GM12872 (cell line): Measurements from ENCODE around the gene CACNA2D3.

Experiments
- TF ChIP-seq, protein P1 (sequence below): IDR thresholded peaks from 3 replicates; pipeline ENCODE4 v1.5.1; 2011; ENCODE audit warnings: low read depth, mild to moderate bottlenecking, low read length, moderate library complexity; ENCODE audit not compliant: insufficient read depth

CACNA2D3 gene

DNA sequence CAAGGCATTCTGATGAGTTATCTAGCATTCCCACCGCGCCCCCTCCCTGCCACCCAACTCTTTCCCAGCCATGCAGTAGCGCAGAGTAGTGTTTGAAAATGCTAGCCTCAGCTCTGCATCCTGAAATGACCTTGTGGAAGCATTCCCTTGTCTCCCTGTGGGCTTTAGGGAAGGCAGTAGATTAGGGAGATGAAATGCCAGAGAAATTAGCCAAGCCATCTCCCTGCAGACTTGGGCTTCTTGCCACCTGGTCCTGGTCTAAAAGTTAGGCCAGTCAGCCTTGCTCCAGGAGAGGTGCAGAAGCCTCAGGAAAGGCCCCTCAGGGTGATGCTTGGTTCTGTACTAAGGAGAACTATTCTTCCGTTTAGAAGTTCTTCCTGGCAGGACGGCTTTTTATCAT lies 231.2 kb downstream of the CACNA2D3 start:
- TF ChIP-seq, protein P1, sequence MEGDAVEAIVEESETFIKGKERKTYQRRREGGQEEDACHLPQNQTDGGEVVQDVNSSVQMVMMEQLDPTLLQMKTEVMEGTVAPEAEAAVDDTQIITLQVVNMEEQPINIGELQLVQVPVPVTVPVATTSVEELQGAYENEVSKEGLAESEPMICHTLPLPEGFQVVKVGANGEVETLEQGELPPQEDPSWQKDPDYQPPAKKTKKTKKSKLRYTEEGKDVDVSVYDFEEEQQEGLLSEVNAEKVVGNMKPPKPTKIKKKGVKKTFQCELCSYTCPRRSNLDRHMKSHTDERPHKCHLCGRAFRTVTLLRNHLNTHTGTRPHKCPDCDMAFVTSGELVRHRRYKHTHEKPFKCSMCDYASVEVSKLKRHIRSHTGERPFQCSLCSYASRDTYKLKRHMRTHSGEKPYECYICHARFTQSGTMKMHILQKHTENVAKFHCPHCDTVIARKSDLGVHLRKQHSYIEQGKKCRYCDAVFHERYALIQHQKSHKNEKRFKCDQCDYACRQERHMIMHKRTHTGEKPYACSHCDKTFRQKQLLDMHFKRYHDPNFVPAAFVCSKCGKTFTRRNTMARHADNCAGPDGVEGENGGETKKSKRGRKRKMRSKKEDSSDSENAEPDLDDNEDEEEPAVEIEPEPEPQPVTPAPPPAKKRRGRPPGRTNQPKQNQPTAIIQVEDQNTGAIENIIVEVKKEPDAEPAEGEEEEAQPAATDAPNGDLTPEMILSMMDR = no peak

DNA sequence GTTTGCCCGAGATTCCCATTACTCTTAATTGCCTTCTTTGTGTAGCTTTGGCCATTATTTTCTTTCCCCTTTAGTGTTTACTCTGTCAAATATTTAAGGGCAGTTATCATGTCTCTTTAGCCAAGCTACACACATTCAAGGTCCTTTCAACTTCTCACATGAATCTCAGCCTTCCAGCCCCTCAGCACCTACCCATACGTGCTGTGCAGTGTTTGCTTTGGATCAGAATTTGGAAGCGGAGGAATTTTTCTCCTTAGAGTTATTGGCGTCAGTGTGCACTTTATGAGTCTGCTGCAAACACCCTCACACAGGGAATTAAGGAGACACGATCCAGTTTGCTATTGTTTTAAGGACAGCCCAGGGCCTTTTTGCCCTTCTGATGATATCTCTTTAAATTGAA lies 231.6 kb downstream of the CACNA2D3 start:
- TF ChIP-seq, protein P1 = no peak

DNA sequence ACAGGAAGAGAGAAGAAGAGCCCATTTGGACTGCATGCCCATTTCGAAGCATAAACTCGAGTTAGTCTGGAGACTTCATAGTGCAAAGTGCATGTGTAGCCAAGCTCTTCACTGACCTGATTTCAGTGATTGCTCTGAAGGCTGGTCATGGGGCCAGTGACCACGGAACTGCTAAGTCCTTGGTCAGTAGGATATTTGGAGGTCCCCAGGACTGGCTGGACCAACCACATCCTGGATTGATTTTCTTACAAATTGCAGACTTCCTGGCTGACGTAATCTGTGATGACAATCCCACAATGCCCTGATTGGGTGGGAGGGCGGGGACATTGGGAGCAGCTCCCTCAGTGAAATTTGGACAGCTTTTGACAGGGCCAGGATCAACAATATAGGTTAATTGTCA lies 233.4 kb downstream of the CACNA2D3 start:
- TF ChIP-seq, protein P1 = no peak

DNA sequence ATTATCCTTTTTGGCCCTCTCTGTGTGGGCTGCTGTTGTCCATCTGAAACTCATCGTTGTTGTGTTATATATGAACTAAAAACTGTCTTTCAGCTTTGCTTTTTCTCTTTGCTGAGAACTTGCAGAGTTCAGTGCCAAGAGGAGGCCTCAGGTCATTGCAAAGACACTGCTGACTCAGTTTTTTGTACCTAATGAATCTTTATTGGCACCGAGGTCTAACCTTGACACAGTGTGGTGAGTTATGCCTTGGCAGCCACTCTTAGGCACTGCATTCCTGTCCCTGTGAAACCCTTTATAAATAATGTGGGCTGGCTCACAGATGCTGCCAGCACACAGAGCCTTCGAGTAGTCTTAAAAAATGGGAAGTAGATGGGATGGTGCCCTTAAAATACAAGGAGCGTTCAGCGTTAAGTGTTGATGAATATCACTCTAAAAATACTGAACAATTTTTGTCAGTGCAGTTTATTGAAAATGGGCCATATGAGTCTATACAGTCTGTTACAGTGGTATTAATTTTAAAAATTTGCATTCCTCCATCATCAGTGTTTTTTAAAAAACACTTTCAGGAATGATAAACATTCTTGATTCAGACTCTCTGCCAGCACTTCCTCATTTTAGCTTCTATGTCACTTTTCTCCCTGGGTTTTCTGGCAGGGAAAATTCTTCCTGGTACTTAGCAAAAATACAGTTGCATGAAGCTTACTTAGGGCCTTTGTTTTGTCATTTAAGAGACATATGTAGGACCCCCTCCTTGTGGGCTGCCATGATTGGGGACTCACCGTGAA lies 234.1 kb downstream of the CACNA2D3 start:
- TF ChIP-seq, protein P1 = no peak

DNA sequence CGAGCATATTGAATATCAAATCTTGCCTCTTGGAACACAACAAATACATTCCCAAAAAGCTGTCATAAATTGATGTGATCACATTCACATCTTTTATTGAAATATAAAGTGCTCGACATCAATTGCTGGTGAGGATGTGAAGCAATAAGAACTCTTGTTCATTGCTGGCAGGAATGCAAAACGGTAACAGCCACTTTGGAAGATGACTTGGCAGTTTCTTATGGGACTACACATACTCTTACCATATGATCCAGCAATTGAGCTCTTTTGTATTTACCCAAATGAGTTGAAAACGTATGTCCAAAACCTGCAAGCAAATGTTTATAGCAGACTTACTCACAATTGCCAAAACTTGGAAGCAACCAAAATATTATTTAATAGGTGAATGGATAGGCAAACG lies 234.9 kb downstream of the CACNA2D3 start:
- TF ChIP-seq, protein P1 = no peak

DNA sequence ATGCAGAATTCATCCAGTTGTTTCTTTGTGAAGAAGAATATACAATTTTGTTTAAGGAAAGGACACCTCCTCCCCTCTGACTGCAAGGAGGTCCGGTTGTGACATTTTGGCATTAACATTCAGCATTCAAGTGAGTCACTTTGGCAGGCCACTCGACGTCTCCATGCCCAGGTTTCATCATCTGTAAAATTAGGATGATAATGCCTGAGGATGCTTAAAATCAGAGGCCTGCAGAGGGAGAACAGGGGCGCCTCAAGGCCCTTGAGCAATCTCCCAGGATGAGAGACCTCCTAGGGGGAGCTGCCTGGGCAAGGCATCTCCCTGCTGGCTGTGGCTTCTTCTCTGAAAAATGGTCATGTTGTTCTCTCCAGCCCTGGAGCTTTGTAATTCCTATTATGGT lies 236.0 kb downstream of the CACNA2D3 start:
- TF ChIP-seq, protein P1 = no peak

DNA sequence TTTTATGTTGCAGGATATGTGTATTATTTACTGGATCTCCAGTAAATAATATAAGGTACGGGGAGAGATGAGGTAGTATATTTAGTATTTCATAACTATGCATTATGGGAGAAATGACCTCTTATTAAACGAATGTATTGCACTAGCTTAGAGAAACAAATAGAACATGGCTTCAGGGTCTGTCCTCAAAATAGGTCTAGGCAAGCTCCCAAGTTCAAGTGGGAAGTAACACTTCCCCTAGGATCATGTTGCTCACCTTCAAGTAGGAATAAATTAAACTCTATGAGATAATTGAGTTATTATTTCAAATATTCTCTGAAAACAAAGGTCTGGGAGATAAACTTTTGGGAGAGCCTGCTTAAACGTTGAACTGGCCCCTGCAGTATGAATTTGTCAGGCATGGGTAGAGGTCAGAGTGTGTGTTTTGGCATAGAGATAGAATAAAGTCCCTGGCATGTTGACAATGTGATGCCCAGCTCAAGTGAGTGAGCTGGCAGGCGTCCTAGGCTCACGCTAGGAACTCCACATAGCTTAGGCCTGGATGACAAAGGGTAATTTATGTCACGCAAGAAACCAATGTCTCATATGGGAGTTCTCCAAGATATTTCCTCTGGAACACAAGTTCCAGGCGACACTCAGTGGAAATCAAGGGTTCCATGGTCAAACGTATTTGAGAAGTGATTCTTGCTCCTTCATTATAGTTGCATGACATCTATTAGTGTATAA lies 236.8 kb downstream of the CACNA2D3 start:
- TF ChIP-seq, protein P1 = no peak
